LNCaP clone FGC (cell line): Measurements from ENCODE around the gene NAP1L4.

Source experiments
- DNase-seq: peaks from one replicate; pipeline ENCODE4 v3.0.0-alpha.2; 2011; ENCODE audit warnings: low read depth
- H3K4me3 ChIP-seq: 2 replicates; pipeline ENCODE4 v1.5.1; 2011; ENCODE audit warnings: mild to moderate bottlenecking, low read depth, low read length, control low read depth
- CTCF ChIP-seq: IDR thresholded peaks from 2 replicates; pipeline ENCODE4 v1.5.1; 2012; ENCODE audit warnings: mild to moderate bottlenecking; ENCODE audit not compliant: control insufficient read depth, insufficient read depth; ENCODE audit errors: extremely low read depth

NAP1L4 gene

GRCh38 chr11:2992234-2992996 is at the start of gene NAP1L4:
NAP1L4 (minus strand) TSS chr11:2992329; CDS start chr11:2979220, 13,109 bp downstream.
- DNase-seq: peak; percentile 88
- H3K4me3 ChIP-seq: peak within 1 kb of the TSS; percentile 91
- TF ChIP-seq CTCF: no peak

- no peak for TF ChIP-seq CTCF
- no peak for DNase-seq
- no peak overlapping the region for H3K4me3 ChIP-seq
Measured at GRCh38 chr11:3040881-3041280, 48.8 kb upstream of the NAP1L4 start.

GRCh38 chr11:3037945-3038271 is 45.8 kb upstream of the NAP1L4 start:
- DNase-seq: no peak
- H3K4me3 ChIP-seq: no peak overlapping the region
- TF ChIP-seq CTCF: no peak

GRCh38 chr11:3037040-3037944 is 45.2 kb upstream of the NAP1L4 start:
- peak; percentile 84 for TF ChIP-seq CTCF
- H3K4me3 ChIP-seq: no peak overlapping the region
- no peak for DNase-seq

- TF ChIP-seq CTCF: no peak
- no peak overlapping the region for H3K4me3 ChIP-seq
- DNase-seq: no peak
Measured at GRCh38 chr11:3036419-3036818, 44.3 kb upstream of the NAP1L4 start.

GRCh38 chr11:3035333-3035732 is 43.2 kb upstream of the NAP1L4 start:
- no peak for DNase-seq
- no peak for TF ChIP-seq CTCF

More at GRCh38 chr11:3035333-3035732, 43.2 kb upstream of the NAP1L4 start:
- H3K4me3 ChIP-seq: no peak overlapping the region
